Smooth muscle cell (in vitro differentiated cells): ENCODE results near the gene RGS3. TPM values are rescaled to one million over a fixed set of nuclear protein-coding genes. Genes with fewer than 3 reads are reported as not detected.

Source experiments
- DNase-seq: peaks from one replicate; lab custom pipeline; 2025; ENCODE audit not compliant: unreplicated experiment; lab: John Stamatoyannopoulos, UW
- H2AFZ ChIP-seq: fragments of 200-600 bp; sonication (generic); 2 replicates; pipeline ENCODE4 v1.6.0; 2016; ENCODE audit warnings: antibody characterized with exemption, low read depth, mild to moderate bottlenecking
- H3F3A ChIP-seq: fragments of 200-600 bp; sonication (generic); 2 replicates; pipeline ENCODE4 v1.6.0; 2017; ENCODE audit warnings: antibody characterized with exemption, low read depth
- H3K27ac ChIP-seq: fragments of 200-600 bp; sonication (generic); 2 replicates; pipeline ENCODE4 v1.5.1; 2016; ENCODE audit warnings: low read depth, mild to moderate bottlenecking
- H3K27me3 ChIP-seq: fragments of 200-600 bp; sonication (generic); 2 replicates; pipeline ENCODE4 v1.6.1; 2016; ENCODE audit warnings: low read depth, mild to moderate bottlenecking
- H3K36me3 ChIP-seq: fragments of 200-600 bp; sonication (generic); 2 replicates; pipeline ENCODE4 v1.5.1; 2016; ENCODE audit warnings: low read depth
- H3K4me1 ChIP-seq: fragments of 200-600 bp; sonication (generic); 2 replicates; pipeline ENCODE4 v1.5.1; 2016; ENCODE audit warnings: low read depth
- H3K4me2 ChIP-seq: fragments of 200-600 bp; sonication (generic); 2 replicates; pipeline ENCODE4 v1.6.0; 2016; ENCODE audit warnings: mild to moderate bottlenecking
- H3K4me3 ChIP-seq: fragments of 200-600 bp; sonication (generic); 2 replicates; pipeline ENCODE4 v1.5.1; 2016; ENCODE audit warnings: mild to moderate bottlenecking
- H3K79me2 ChIP-seq: fragments of 200-600 bp; sonication (generic); 2 replicates; pipeline ENCODE4 v1.6.0; 2016; ENCODE audit warnings: low read depth, mild to moderate bottlenecking
- H3K9ac ChIP-seq: fragments of 200-600 bp; sonication (generic); 2 replicates; pipeline ENCODE4 v1.6.0; 2016; ENCODE audit warnings: low read depth
- H3K9me3 ChIP-seq: fragments of 200-600 bp; sonication (generic); replicated peaks from 2 replicates; pipeline ENCODE4 v1.5.1; 2016; ENCODE audit warnings: low read depth
- H4K20me1 ChIP-seq: fragments of 200-600 bp; sonication (generic); 2 replicates; pipeline ENCODE4 v1.6.0; 2016; ENCODE audit warnings: low read depth
- WGBS: methylation state at CpG from one replicate; pipeline ENCODE4 v1.1.7; 2016; ENCODE audit warnings: low lambda C conversion rate; 5-methylcytosine and 5-hydroxymethylcytosine counted together
- polyA plus RNA-seq: library from polyadenylated mRNA; unstranded; fragments of >200 nt; fragmentation: Nextera tagmentation; extraction: Ambion mirVana; gene quantifications from 2 replicates; pipeline ENCODE4 v1.2.1, GENCODE V29; 2016
- total RNA-seq: library from RNA; depleted of rRNA; stranded (reverse); fragments of >200 nt; gene quantifications from 2 replicates; pipeline ENCODE4 v1.2.3, GENCODE V29; 2014
- TF ChIP-seq, protein P1 (sequence below): fragments of 200-600 bp; sonication (generic); IDR thresholded peaks from 2 replicates; pipeline ENCODE4 v1.5.1; 2017; ENCODE audit warnings: borderline replicate concordance, mild to moderate bottlenecking, antibody characterized with exemption; ENCODE audit not compliant: insufficient read depth, poor library complexity, severe bottlenecking

The RGS3 gene
- total and polyA plus RNA-seq, 2 experiments from 2014 or later: 43.8 to 108 TPM

DNA sequence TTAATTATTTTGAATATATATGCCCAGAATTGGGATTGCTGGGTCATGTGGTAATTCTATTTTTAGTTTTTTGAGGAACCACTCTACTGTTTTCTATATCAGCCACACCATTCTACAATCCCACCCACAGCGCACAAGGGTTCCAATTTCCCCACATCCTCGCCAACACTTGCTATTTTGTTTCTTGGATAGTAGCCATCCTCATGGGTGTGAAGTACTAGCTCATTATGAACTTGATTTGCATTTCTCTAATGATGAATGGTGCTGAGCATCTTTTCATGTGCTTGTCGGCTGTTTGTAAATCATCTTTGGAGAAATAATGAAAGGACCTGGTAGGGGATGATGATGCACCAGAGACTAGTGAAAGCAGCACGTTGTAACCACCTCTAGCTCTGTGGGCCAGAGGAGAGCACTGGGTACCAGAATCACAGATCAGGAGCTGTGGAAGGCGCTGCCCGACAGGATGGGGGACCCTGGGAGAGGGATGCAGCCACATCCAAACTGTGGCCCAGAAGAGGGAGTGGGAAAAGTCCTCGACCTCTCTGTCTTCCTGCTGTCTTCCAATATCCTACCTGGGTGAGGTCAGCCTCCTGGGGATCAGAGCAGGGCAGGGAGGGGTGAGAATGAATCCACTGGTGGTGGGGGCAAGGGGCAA is 155.4 kb downstream of the RGS3 start:
- 90% methylated on average over 7 of the region's 7 CpGs for WGBS
- Histone ChIP-seq H3K79me2 (no peaks in the 10 kb centered on the region), H3K4me1 (peaks cover 43% of the 10 kb centered on the region), H3K9me3 (no peaks in the 10 kb centered on the region), H2AFZ (no peak overlapping the region), H4K20me1 (no peaks in the 10 kb centered on the region), H3F3A (peaks cover 40% of the 10 kb centered on the region), H3K36me3 (no peaks in the 10 kb centered on the region), H3K4me2 (no peak overlapping the region), H3K9ac (no peak overlapping the region), H3K27ac (peak overlapping the region; percentile 75), H3K4me3 (no peak overlapping the region), H3K27me3 (no peaks in the 10 kb centered on the region)
- no peak for DNase-seq
- TF ChIP-seq, protein P1, sequence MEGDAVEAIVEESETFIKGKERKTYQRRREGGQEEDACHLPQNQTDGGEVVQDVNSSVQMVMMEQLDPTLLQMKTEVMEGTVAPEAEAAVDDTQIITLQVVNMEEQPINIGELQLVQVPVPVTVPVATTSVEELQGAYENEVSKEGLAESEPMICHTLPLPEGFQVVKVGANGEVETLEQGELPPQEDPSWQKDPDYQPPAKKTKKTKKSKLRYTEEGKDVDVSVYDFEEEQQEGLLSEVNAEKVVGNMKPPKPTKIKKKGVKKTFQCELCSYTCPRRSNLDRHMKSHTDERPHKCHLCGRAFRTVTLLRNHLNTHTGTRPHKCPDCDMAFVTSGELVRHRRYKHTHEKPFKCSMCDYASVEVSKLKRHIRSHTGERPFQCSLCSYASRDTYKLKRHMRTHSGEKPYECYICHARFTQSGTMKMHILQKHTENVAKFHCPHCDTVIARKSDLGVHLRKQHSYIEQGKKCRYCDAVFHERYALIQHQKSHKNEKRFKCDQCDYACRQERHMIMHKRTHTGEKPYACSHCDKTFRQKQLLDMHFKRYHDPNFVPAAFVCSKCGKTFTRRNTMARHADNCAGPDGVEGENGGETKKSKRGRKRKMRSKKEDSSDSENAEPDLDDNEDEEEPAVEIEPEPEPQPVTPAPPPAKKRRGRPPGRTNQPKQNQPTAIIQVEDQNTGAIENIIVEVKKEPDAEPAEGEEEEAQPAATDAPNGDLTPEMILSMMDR: no peak

- Histone ChIP-seq H3K4me2 (peak overlapping the region; percentile 34), H3K27me3 (no peaks in the 10 kb centered on the region), H3K9me3 (no peaks in the 10 kb centered on the region), H3K36me3 (no peaks in the 10 kb centered on the region), H3K4me3 (no peak overlapping the region), H3K79me2 (no peaks in the 10 kb centered on the region), H3K4me1 (peaks cover 43% of the 10 kb centered on the region), H2AFZ (no peak overlapping the region), H3K27ac (peak overlapping the region; percentile 99), H3K9ac (peak overlapping the region; percentile 82), H3F3A (peaks cover 43% of the 10 kb centered on the region), H4K20me1 (no peaks in the 10 kb centered on the region)
- 83% methylated on average over 12 of the region's 12 CpGs for WGBS
- TF ChIP-seq, protein P1: no peak
- no peak for DNase-seq
These were observed 156.2 kb downstream of the RGS3 start for GRCh38 chr9:113619491-113620376.

GRCh38 chr9:113620377-113621161 is 157.0 kb downstream of the RGS3 start:
- WGBS: 28% methylated on average over 16 of the region's 16 CpGs
- TF ChIP-seq, protein P1: no peak
- Histone ChIP-seq H3K4me3 (no peak overlapping the region), H2AFZ (no peak overlapping the region), H3K9me3 (no peaks in the 10 kb centered on the region), H4K20me1 (no peaks in the 10 kb centered on the region), H3K27ac (peak overlapping the region; percentile 99), H3K36me3 (no peaks in the 10 kb centered on the region), H3K4me2 (peak overlapping the region; percentile 72), H3K9ac (peak overlapping the region; percentile 92), H3K4me1 (peaks cover 43% of the 10 kb centered on the region), H3K79me2 (no peaks in the 10 kb centered on the region), H3K27me3 (no peaks in the 10 kb centered on the region), H3F3A (peaks cover 43% of the 10 kb centered on the region)
- DNase-seq: no peak
